Stimulated activated CD4-positive, alpha-beta T cell treated with anti-CD3 and anti-CD28 coated beads, TNF-alpha, amount 100 ng/mL, for 24 hours (primary cell): Measurements from ENCODE around the gene WDR64.

ENCODE experiments used
- DNase-seq, 3 experiments: peaks; one replicate each; pipeline ENCODE4 v3.0.0-alpha.2; 2020; ENCODE audit warnings: low read depth in 3 of 3

Gene WDR64

GRCh38 chr1:241738284-241739078, 86.4 kb downstream of the WDR64 start:
- DNase-seq: no peak

DNA sequence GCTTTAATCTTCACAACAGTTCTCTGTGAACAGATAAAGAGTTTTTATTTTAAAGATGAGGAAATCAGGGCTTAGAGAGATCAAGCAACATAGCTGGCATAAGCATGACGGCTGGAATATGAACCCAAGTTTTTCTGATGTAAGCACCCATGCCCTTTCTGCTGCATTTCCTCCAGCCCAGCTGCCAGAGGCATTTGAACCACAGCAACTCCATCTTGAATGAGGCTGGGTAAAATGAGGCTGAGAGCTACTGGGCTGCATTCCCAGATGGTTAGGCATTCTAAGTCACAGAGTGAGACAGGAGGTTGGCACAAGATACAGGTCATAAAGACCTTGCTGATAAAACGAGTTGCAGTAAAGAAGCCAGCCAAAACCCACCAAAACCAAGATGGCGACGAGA, 90.0 kb downstream of the WDR64 start:
- no peak for DNase-seq

GRCh38 chr1:241744591-241744990, 92.5 kb downstream of the WDR64 start:
- no peak for DNase-seq

GRCh38 chr1:241747992-241748391, 95.9 kb downstream of the WDR64 start:
- no peak for DNase-seq

- no peak for DNase-seq
Measured at GRCh38 chr1:241749041-241749944, 97.2 kb downstream of the WDR64 start.

- DNase-seq: no peak
Measured at GRCh38 chr1:241749945-241750695, 98.0 kb downstream of the WDR64 start.

- no peak for DNase-seq
Measured at GRCh38 chr1:241751524-241751923, 99.4 kb downstream of the WDR64 start.

DNA sequence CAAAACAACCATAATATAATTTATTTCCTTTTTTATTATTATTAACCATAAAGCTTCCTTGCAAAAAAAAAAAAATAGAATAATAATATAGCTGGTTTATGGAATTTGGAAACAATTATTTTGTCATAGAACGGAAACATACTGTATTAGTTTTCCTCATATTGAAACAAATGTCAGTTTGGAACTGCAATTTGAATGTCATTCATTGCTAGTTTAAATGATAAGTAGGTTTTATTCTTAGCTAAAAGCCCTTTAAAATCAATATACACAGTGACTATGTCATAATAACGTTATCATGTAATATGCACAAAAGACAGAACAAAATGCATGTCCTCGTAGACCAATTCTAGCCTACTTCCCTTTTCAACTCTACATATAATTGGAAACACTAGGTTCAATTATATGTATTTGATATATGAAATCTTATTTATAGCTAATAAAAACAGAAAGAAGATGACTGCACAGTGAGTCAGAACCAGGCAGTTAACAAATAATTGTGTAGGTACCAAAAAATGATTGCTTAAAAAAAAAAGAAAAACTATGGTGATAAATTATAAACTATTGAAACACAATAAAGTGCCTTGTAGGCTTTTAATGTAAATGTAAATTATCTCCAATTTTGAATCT, 110.7 kb downstream of the WDR64 start:
- no peak for DNase-seq

- DNase-seq: no peak
Measured at GRCh38 chr1:241765390-241765789, 113.3 kb downstream of the WDR64 start.

- no peak for DNase-seq
Measured at GRCh38 chr1:241767737-241768136, 115.7 kb downstream of the WDR64 start.

DNA sequence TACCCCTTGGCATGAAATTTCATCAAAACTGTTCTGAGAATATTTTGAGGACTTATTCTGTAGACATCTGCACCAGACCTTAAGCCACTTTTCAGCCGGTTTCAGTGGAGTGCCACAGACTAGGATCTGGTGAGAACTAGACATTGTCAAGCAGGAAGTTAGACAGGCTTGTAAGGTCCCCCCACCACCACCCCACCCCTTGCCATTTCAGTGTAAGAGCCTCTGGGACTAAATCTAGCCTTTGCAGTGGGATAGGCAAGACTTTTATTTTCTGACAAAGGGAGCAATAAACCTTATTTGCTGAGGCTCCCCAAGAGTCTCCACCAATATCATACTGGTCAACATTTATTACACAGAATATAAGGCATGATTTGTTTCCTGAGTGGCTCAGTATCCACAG, 118.0 kb downstream of the WDR64 start:
- DNase-seq: no peak

- DNase-seq: no peak
Measured at GRCh38 chr1:241771117-241771516, 119.0 kb downstream of the WDR64 start.

DNA sequence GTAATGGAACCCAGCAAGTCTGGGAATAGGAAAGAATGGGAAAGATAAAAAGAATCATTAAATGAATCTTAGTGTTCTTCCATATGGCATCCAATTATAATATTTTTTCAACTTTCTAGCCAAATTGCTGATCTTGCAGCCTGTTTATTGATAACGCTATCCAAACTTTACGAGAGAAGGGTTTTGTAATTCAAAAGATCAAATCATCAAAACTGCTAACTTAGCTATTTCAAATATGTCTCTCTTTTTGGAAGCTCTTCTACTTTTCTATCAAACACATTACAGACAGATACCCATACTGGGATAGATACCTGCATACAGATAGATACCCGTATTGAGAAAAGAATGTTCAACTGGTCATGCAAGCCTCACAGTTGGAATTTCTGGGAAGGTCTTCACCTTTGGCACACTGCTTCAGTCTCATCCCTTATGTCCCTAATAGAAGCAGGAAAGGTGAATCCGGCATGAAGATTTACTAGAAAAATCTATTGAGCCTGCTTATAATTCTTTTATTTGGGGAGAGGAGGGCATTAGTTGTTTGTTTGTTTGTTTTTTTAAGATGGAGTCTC, 120.9 kb downstream of the WDR64 start:
- DNase-seq: no peak

DNA sequence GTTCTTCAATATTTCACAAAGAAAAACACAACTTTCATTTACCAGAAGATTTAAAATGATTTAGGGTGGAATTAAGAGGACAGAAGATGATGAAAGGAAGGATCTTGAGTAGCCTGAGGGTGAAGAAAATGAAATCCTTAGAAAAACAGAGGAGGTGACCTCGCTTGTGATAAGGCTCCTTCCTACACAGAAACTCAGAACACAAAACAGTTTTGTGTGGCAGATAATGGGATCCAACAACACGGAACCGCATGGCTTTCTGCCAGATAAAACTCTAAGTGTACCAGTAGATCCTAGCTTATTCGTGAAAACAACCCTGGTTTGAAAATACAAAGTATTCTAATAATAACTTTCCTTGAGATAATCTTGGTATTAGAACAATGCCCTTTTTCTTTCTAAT, 121.9 kb downstream of the WDR64 start:
- no peak for DNase-seq

- no peak for DNase-seq
Measured at GRCh38 chr1:241775021-241775420, 122.9 kb downstream of the WDR64 start.

- no peak for DNase-seq
Measured at GRCh38 chr1:241776911-241777310, 124.8 kb downstream of the WDR64 start.

GRCh38 chr1:241778117-241778516, 126.0 kb downstream of the WDR64 start:
- DNase-seq: no peak

GRCh38 chr1:241779897-241780296, 127.8 kb downstream of the WDR64 start:
- DNase-seq: no peak

DNA sequence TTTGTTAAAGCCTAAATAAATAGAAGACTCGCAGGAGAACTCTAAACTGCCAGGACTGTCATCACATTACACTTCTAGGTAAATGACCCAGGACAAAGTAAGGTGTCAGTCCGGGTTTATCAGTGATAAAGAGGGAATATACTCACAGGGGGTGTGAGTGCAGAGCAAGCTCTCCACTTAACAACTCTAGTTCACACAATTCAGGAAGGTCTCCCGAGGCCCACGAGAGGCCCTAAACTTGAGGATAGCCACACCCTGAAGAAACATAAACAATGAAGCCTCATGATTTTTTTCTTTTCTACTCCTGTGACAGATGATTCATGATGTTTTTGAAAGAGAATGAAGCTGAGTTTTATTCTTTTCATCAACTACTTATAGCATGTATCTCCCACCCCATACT, 130.3 kb downstream of the WDR64 start:
- DNase-seq: no peak

DNA sequence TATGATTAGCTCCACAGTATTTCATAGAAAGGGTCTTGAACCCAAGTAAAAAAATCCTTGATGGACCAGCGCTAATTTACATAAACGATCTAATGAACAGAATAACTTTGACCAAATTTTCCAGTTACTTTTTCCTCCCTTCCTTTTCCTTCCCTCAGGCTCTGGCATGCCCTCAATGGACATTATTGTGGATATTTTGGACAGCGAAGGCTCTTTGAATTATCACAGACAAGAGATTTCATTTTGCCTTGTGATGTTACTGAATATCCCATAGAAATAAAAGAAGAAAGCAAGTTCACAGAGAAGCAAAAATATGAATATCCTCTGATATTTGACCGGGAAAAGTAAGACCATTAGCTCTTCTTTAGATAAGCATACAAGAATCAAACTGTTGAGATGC, 135.6 kb downstream of the WDR64 start:
- no peak for DNase-seq

- DNase-seq: no peak
Measured at GRCh38 chr1:241789061-241789460, 137.0 kb downstream of the WDR64 start.
